ENCODE data around the gene FNDC3B. TPM values are rescaled to one million over a fixed set of nuclear protein-coding genes. Genes with fewer than 3 reads are reported as not detected.
A peak's percentile ranks its signal among the peaks of the same experiment; 100 is the strongest.

Gene FNDC3B
- total and polyA plus RNA-seq, 4 donors: 13.3 to 175 (median 100) TPM

GRCh38 chr3:172384836-172385235, 345.5 kb downstream of the FNDC3B start:
- TF ChIP-seq CTCF (IDR thresholded peaks at IDR 0.05; ENCODE audit: control extremely low read depth, extremely low read depth): no peak
- ATAC-seq (ENCODE audit: insufficient read depth, low FRiP score) (no peak), DNase-seq (no peak)
- peaks cover 0 to 2% (median 0%) of the 10 kb centered on the region in 5 donors for H3K4me1 ChIP-seq (ENCODE audit: control insufficient read depth in 5 of 5, insufficient read depth in 5 of 5, low read length in 5 of 5)
- H3K4me3 ChIP-seq: no peak overlapping the region
- WGBS, 2 donors: 63 to 73% methylated on average over 3 of the region's 3 CpGs
- peaks cover 9 to 23% (median 12%) of the 10 kb centered on the region in 4 donors for H3K36me3 ChIP-seq (ENCODE audit: control insufficient read depth in 4 of 4, insufficient read depth in 4 of 4, low read length in 4 of 4)
- no peak overlapping the region for H3K27ac ChIP-seq (ENCODE audit: low read depth in 1 of 2, low read length in 1 of 2)
- no peaks in the 10 kb centered on the region for H3K9me3 ChIP-seq (ENCODE audit: control insufficient read depth in 4 of 4, insufficient read depth in 3 of 4, low read length in 3 of 4)
- no peak overlapping the region for H3K9ac ChIP-seq (ENCODE audit: insufficient read depth in 1 of 2, low read length in 2 of 2)
- no peaks in the 10 kb centered on the region for H3K27me3 ChIP-seq (ENCODE audit: control insufficient read depth in 3 of 3, insufficient read depth in 3 of 3, low read length in 2 of 3)

- Histone ChIP-seq H3K9me3 (ENCODE audit: control insufficient read depth in 4 of 4, insufficient read depth in 3 of 4, low read length in 3 of 4) (no peaks in the 10 kb centered on the region), H3K27me3 (ENCODE audit: control insufficient read depth in 3 of 3, insufficient read depth in 3 of 3, low read length in 2 of 3) (no peaks in the 10 kb centered on the region), H3K4me1 (ENCODE audit: control insufficient read depth in 5 of 5, insufficient read depth in 5 of 5, low read length in 5 of 5) (peaks cover 0 to 7% (median 0%) of the 10 kb centered on the region in 5 donors), H3K27ac (ENCODE audit: low read depth in 1 of 2, low read length in 1 of 2) (no peak overlapping the region), H3K4me3 (no peak overlapping the region), H3K9ac (ENCODE audit: insufficient read depth in 1 of 2, low read length in 2 of 2) (no peak overlapping the region), H3K36me3 (ENCODE audit: control insufficient read depth in 4 of 4, insufficient read depth in 4 of 4, low read length in 4 of 4) (peaks cover 0 to 9% (median 2%) of the 10 kb centered on the region in 4 donors)
- ATAC-seq (ENCODE audit: insufficient read depth, low FRiP score) (no peak), DNase-seq (no peak)
- no peak for TF ChIP-seq CTCF (IDR thresholded peaks at IDR 0.05; ENCODE audit: control extremely low read depth, extremely low read depth)
- 94 to 96% methylated on average over 4 of the region's 4 CpGs for WGBS, 2 donors
Observed at GRCh38 chr3:172387728-172388127, 348.4 kb downstream of the FNDC3B start.

GRCh38 chr3:172388412-172389078, 349.2 kb downstream of the FNDC3B start:
- Histone ChIP-seq H3K4me1 (ENCODE audit: control insufficient read depth in 5 of 5, insufficient read depth in 5 of 5, low read length in 5 of 5) (peaks cover 0 to 5% (median 0%) of the 10 kb centered on the region in 5 donors), H3K27me3 (ENCODE audit: control insufficient read depth in 3 of 3, insufficient read depth in 3 of 3, low read length in 2 of 3) (no peaks in the 10 kb centered on the region), H3K27ac (ENCODE audit: low read depth in 1 of 2, low read length in 1 of 2) (no peak overlapping the region), H3K9ac (ENCODE audit: insufficient read depth in 1 of 2, low read length in 2 of 2) (no peak overlapping the region), H3K36me3 (ENCODE audit: control insufficient read depth in 4 of 4, insufficient read depth in 4 of 4, low read length in 4 of 4) (peaks cover 0 to 7% (median 4%) of the 10 kb centered on the region in 4 donors), H3K9me3 (ENCODE audit: control insufficient read depth in 4 of 4, insufficient read depth in 3 of 4, low read length in 3 of 4) (no peaks in the 10 kb centered on the region), H3K4me3 (no peak overlapping the region)
- DNase-seq (no peak), ATAC-seq (ENCODE audit: insufficient read depth, low FRiP score) (peak; percentile 27)
- 85 to 86% methylated on average over 10 of the region's 10 CpGs for WGBS, 2 donors
- TF ChIP-seq CTCF (IDR thresholded peaks at IDR 0.05; ENCODE audit: control extremely low read depth, extremely low read depth): no peak

Measured in lung (tissue), 12 donors.